Body of pancreas (tissue), 4 donors: ENCODE data around the gene FOXN4.

Experiments used
- CTCF ChIP-seq, 7 experiments: fragments of 450-650 bp in 4 of 7; fragments of 200-600 bp in 3 of 7; sonication (generic) in 3 of 7; IDR thresholded peaks; one replicate each; pipeline ENCODE4 v1.5.1; 2016 to 2019; ENCODE audit warnings: antibody characterized with exemption in 7 of 7
- POLR2A ChIP-seq, 3 donors: fragments of 450-650 bp; IDR thresholded peaks; one replicate each; pipeline ENCODE4 v1.6.1; 2016; ENCODE audit warnings: antibody characterized with exemption in 3 of 3, mild to moderate bottlenecking in 2 of 3

- no peak for TF ChIP-seq POLR2A (IDR thresholded peaks at IDR 0.05)
- TF ChIP-seq CTCF (IDR thresholded peaks at IDR 0.05) = no peak
Measured at GRCh38 chr12:109258607-109259544, 50.2 kb downstream of the FOXN4 start.
